Hematopoietic multipotent progenitor cell treated with erythropoietin and hydrocortisone succinate and interleukin-3 and kit ligand, for 17 days (in vitro differentiated cells): Measurements from ENCODE around the gene CRYGB.
A peak's percentile ranks its signal among the peaks of the same experiment; 100 is the strongest.

Experiments
- DNase-seq: peaks from one replicate; pipeline ENCODE4 v3.0.0-alpha.2; 2015; ENCODE audit warnings: low spot score

Gene CRYGB

GRCh38 chr2:208146006-208146405, at the start of gene CRYGB:
Gene CRYGB, minus strand, starts transcription at chr2:208146158. Its CDS starts 38 bp downstream, at chr2:208146120.
- no peak for DNase-seq

- DNase-seq = no peak
Observed at GRCh38 chr2:208195531-208195930, 49.6 kb upstream of the CRYGB start.

GRCh38 chr2:208192611-208193236, 46.8 kb upstream of the CRYGB start:
- DNase-seq = no peak

GRCh38 chr2:208189810-208190503, 44.0 kb upstream of the CRYGB start, which contains the start of gene C2orf80:
Gene C2orf80, minus strand, starts transcription at chr2:208190030. Its CDS starts 3,044 bp downstream, at chr2:208186986.
- no peak for DNase-seq

GRCh38 chr2:208189069-208189809, 43.3 kb upstream of the CRYGB start:
- no peak for DNase-seq

GRCh38 chr2:208186893-208187292, 40.9 kb upstream of the CRYGB start:
- DNase-seq = no peak

GRCh38 chr2:208186465-208186864, 40.5 kb upstream of the CRYGB start:
- no peak for DNase-seq

GRCh38 chr2:208183972-208184705, 38.2 kb upstream of the CRYGB start:
- DNase-seq = no peak

- no peak for DNase-seq
Observed at GRCh38 chr2:208183526-208183925, 37.6 kb upstream of the CRYGB start.

GRCh38 chr2:208182835-208183234, 36.9 kb upstream of the CRYGB start:
- DNase-seq = no peak

- no peak for DNase-seq
Observed at GRCh38 chr2:208179028-208179609, 33.2 kb upstream of the CRYGB start.

- DNase-seq = no peak
Observed at GRCh38 chr2:208175840-208176153, 29.8 kb upstream of the CRYGB start.

- DNase-seq = peak; percentile 69
Observed at GRCh38 chr2:208175069-208175839, 29.3 kb upstream of the CRYGB start.

- DNase-seq = no peak
Observed at GRCh38 chr2:208174144-208174543, 28.2 kb upstream of the CRYGB start.

GRCh38 chr2:208172125-208172524, 26.2 kb upstream of the CRYGB start:
- DNase-seq = no peak

- DNase-seq = no peak
Observed at GRCh38 chr2:208164951-208165755, 19.2 kb upstream of the CRYGB start.

- DNase-seq = no peak
Observed at GRCh38 chr2:208163489-208163888, 17.5 kb upstream of the CRYGB start, which contains the start of gene CRYGA. Gene CRYGA, minus strand, starts transcription at chr2:208163589. Its CDS starts 33 bp downstream, at chr2:208163556.

- DNase-seq = no peak
Observed at GRCh38 chr2:208156439-208156838, 10.5 kb upstream of the CRYGB start.

GRCh38 chr2:208153156-208153555, 7.2 kb upstream of the CRYGB start:
- no peak for DNase-seq

GRCh38 chr2:208150956-208151355, 5.0 kb upstream of the CRYGB start:
- DNase-seq = no peak
